GM21360 (cell line): ENCODE data around the gene AMPD2.
"Not testable (repeated sequence)": the region's sequence is repeated elsewhere in the genome, so short reads cannot be mapped to it uniquely, and the experiment has no call there.

Experiments used
- ATAC-seq: cut with Tn5 transposase; IDR thresholded peaks from one replicate; pipeline ENCODE4 v1.9.1; 2021; ENCODE audit warnings: mild to moderate bottlenecking, moderate library complexity; ENCODE audit not compliant: unreplicated experiment

The AMPD2 gene

DNA sequence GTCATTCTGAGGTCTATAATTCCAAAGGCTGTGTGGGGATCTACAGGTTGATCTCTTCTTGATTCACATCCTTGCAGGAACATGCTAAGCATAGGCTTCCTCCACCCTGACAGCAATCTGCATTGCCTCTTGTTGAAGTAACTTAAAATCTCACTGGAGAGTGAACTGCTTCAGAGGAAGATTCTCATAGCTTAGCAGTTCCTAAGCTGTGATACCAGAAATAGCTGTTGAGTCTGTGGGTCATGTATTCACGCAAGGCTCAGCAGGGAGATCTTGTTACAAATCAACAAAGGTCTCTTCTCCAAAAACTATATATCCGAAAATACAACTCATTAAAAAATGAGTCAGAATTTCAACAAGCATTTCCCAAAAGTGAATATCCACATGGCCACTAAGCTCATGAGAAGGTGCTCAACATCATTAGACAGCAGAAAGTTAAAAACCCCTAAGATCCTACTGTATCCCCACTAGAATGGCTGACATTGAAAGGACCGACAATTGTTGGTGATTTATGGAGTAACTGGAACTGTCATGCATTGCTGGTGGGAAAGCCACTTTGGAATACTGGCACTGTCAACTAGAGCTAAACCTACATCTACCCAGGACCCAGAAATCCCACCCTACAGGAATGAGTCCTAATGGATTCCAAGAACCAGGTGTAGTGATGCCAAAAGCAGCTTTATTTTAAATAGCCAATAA, 57.2 kb downstream of the AMPD2 start:
- ATAC-seq, result not testable (repeated sequence)

DNA sequence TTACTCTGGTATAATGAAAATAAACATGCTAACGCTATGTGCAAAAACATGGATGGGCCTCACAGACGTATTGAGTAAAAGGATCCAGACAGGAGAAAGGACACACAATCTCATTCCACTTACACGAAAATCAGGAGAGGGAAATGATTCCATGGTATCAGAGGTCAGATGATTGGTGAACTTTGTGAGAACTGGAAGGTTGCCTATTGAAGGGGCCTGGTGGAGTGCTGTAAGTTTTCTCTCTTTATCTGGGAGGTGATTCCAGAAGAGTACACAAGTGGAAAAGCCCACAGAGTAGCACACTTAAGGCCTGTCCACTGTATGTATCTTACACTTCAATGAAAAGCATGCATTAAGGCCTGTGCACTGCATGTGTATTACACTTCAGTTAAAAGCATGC, 57.8 kb downstream of the AMPD2 start:
- no peak for ATAC-seq

DNA sequence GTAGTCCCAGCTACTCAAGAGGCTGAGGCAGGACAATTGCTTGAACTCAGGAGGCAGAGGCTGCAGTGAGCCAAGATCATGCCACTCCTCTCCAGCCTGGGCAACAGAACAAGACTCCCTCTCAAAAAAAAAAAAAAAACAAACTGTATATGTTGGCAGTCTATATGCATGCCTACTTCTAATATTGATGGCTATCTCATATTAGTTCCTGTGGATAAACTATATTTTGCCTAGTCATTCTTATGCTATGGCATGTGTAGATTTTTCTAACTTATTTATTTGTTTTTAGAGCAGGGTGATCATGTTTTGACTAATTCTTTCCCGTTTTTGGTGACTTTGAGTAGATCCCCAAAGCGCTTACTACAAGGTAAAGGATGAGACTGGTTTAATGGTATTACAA, 59.0 kb downstream of the AMPD2 start:
- not testable (repeated sequence) for ATAC-seq
